HepG2 (cell line): ENCODE data around the gene TPST2. TPM values are rescaled to one million over a fixed set of nuclear protein-coding genes. Genes with fewer than 3 reads are reported as not detected.
A peak's percentile ranks its signal among the peaks of the same experiment; 100 is the strongest.

Experiments used
- BCL6 ChIP-seq: IDR thresholded peaks from 2 replicates; pipeline ENCODE4 v1.6.1; 2016; ENCODE audit warnings: missing genetic modification reagents, missing compliant biosample characterization
- EHMT2 ChIP-seq: fragments of 200-600 bp; sonication (generic); IDR thresholded peaks from 2 replicates; pipeline ENCODE4 v1.7.0; 2017; ENCODE audit warnings: antibody characterized with exemption, low read depth, low read length, borderline replicate concordance
- EP300 ChIP-seq, 3 experiments: sonication (generic) in 1 of 3; formaldehyde crosslinking in 1 of 3; IDR thresholded peaks; 2 replicates each; pipeline versions ENCODE4 v1.5.1 to v1.6.1; 2011 to 2020; ENCODE audit warnings: low read depth in 2 of 3, low read length in 2 of 3, borderline replicate concordance in 1 of 3, improper control_type of control experiment in 1 of 3, mild to moderate bottlenecking in 1 of 3, missing genetic modification reagents in 1 of 3, moderate library complexity in 1 of 3
- GATAD1 ChIP-seq: IDR thresholded peaks from 2 replicates; pipeline ENCODE4 v1.6.1; 2016; ENCODE audit warnings: missing genetic modification reagents, missing compliant biosample characterization
- KDM5B ChIP-seq: sonication (generic); formaldehyde crosslinking; IDR thresholded peaks from 2 replicates; pipeline ENCODE4 v1.4.0; 2020; ENCODE audit warnings: missing genetic modification reagents, mild to moderate bottlenecking, borderline replicate concordance
- PHF20 ChIP-seq: sonication (generic); formaldehyde crosslinking; IDR thresholded peaks from 2 replicates; pipeline ENCODE4 v1.5.0; 2020; ENCODE audit warnings: mild to moderate bottlenecking, missing genetic modification reagents
- RFXANK ChIP-seq: IDR thresholded peaks from 2 replicates; pipeline ENCODE4 v1.6.1; 2016
- RFXAP ChIP-seq: sonication (generic); formaldehyde crosslinking; IDR thresholded peaks from 2 replicates; pipeline ENCODE4 v1.4.0; 2020; ENCODE audit warnings: missing genetic modification reagents, borderline replicate concordance
- SP140L ChIP-seq: sonication (generic); formaldehyde crosslinking; IDR thresholded peaks from 2 replicates; pipeline ENCODE4 v1.4.0; 2020; ENCODE audit warnings: missing genetic modification reagents, borderline replicate concordance
- TCF7 ChIP-seq: sonication (generic); IDR thresholded peaks from 2 replicates; pipeline ENCODE4 v1.6.1; 2016; ENCODE audit warnings: antibody characterized with exemption, low read depth
- TRIM24 ChIP-seq: sonication (generic); formaldehyde crosslinking; IDR thresholded peaks from 2 replicates; pipeline ENCODE4 v1.8.0; 2022; ENCODE audit warnings: mild to moderate bottlenecking, missing genetic modification reagents
- ZKSCAN5 ChIP-seq: sonication (generic); formaldehyde crosslinking; IDR thresholded peaks from 2 replicates; pipeline ENCODE4 v1.5.1; 2020; ENCODE audit warnings: mild to moderate bottlenecking, missing genetic modification reagents
- ZNF138 ChIP-seq: sonication (generic); formaldehyde crosslinking; IDR thresholded peaks from 2 replicates; pipeline ENCODE4 v1.5.0; 2020; ENCODE audit warnings: mild to moderate bottlenecking, low read depth, missing genetic modification reagents
- ZNF501 ChIP-seq: sonication (generic); formaldehyde crosslinking; IDR thresholded peaks from 2 replicates; pipeline ENCODE4 v1.5.1; 2020; ENCODE audit warnings: mild to moderate bottlenecking, moderate library complexity, missing genetic modification reagents
- ZNF543 ChIP-seq: sonication (generic); formaldehyde crosslinking; IDR thresholded peaks from 2 replicates; pipeline ENCODE4 v1.4.0; 2020; ENCODE audit warnings: mild to moderate bottlenecking, missing genetic modification reagents
- ZNF572 ChIP-seq: sonication (generic); formaldehyde crosslinking; IDR thresholded peaks from 2 replicates; pipeline ENCODE4 v1.5.1; 2020; ENCODE audit warnings: mild to moderate bottlenecking, missing genetic modification reagents
- ZNF652 ChIP-seq: IDR thresholded peaks from 2 replicates; pipeline ENCODE4 v1.6.1; 2016; ENCODE audit warnings: low read depth, borderline replicate concordance
- ZNF674 ChIP-seq: sonication (generic); formaldehyde crosslinking; IDR thresholded peaks from 2 replicates; pipeline ENCODE4 v1.5.0; 2020; ENCODE audit warnings: low read depth, mild to moderate bottlenecking, missing genetic modification reagents
- polyA plus RNA-seq, 8 experiments: library from polyadenylated mRNA; depleted of rRNA in 3 of 8; stranded (reverse) in 7 of 8; unstranded in 1 of 8; fragments of >200 nt; fragmentation: Illumina TruSeq in 4 of 8; extraction: Trizol in 4 of 8; gene quantifications; 2 replicates each; pipeline versions ENCODE4 v1.2.1 to v1.2.3, GENCODE V29; 2011 to 2016; ENCODE audit warnings: low read depth in 4 of 8, missing spikeins in 1 of 8, mixed read lengths in 1 of 8; ENCODE audit not compliant: insufficient read depth in 1 of 8
- total RNA-seq, 5 experiments: library from RNA; depleted of rRNA; stranded (reverse); fragments of >200 nt; fragmentation: Illumina TruSeq; extraction: Trizol; gene quantifications; 2 replicates each; pipeline ENCODE4 v1.2.3, GENCODE V29; 2016; ENCODE audit warnings: low read depth in 1 of 5
- TF ChIP-seq, protein P1 (sequence below): IDR thresholded peaks from 2 replicates; pipeline ENCODE4 v1.6.1; 2016; ENCODE audit warnings: low read depth, borderline replicate concordance
- TF ChIP-seq, protein P2 (sequence below): sonication (generic); formaldehyde crosslinking; IDR thresholded peaks from 2 replicates; pipeline ENCODE4 v1.4.0; 2020; ENCODE audit warnings: low read depth, missing genetic modification reagents
- TF ChIP-seq, protein P3 (sequence below): sonication (generic); formaldehyde crosslinking; conservative IDR thresholded peaks from 2 replicates; pipeline ENCODE4 v1.4.0; 2020; ENCODE audit warnings: missing genetic modification reagents
- TF ChIP-seq, protein P4 (sequence below): sonication (generic); formaldehyde crosslinking; IDR thresholded peaks from 2 replicates; pipeline ENCODE4 v1.4.0; 2020; ENCODE audit warnings: mild to moderate bottlenecking, missing genetic modification reagents, borderline replicate concordance

Gene TPST2
- total and polyA plus RNA-seq, 2 of the 13 experiments (the other 11 are each of a cell fraction or from before 2014, with no cell fraction given), result 15.2 to 23.8 TPM

DNA sequence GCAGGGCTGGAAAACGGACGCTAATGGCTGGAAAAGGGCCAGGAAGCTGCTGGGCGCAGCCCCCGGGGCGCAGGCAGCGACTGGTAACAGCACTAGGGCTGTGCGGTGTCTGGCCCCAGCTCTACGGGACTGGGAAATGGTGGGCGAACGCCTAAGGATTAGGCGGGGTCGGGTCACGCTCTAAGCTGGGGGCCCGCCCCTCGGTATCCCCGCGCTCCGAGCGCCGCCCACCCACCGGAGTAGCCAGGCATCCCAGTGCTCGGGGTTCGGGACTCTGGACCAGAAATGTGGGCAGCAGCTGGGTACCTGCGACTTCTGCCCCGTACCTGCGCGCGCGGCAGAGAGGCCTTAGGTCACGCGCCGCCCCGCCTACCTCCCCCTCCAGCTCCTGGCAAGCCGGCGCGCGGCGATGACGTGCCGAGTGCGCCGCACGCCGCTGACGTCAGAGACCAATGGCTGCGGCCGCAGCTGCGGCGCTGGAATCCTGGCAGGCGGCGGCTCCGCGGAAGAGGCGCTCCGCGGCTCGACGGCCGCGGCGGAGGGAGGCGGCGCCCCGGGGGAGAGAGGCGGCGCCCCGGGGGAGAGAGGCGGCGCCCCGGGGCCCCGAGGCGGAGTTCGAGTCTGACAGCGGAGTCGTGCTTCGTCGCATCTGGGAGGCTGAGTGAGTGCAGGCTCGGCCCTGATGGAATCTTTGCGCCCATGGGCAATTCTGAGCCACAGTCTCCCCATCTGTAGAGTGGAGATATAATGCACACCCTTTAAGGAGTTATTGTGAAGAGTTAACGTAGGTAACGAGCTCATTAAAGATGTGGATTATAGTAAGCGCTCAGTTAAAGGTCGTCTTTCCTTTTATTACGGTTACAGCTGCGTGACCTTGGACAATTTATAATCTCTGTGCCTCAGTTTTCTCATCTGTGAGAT, 106.2 kb downstream of the TPST2 start, which contains the start of the genes HPS4 and SRRD (continued):
- TF ChIP-seq SP140L (CRISPR knock-in tag), result no peak
- TF ChIP-seq BCL6 (CRISPR knock-in tag), result peak; percentile 48; the same call in 1 of the 2 replicates
- TF ChIP-seq KDM5B (CRISPR knock-in tag), result peak; percentile 91
- TF ChIP-seq ZNF572 (CRISPR knock-in tag), result no peak
- peak; percentile 80; the same call in 1 of the 2 replicates for TF ChIP-seq RFXAP (CRISPR knock-in tag)
- TF ChIP-seq EP300 (IDR thresholded peaks at IDR 0.05; ENCODE audit: low read depth in 2 of 2, low read length in 2 of 2), result 0 out of 4 replicates have a peak, but pooled peaks of 1 of the 2 experiments have one; percentile 9
- 0 out of 2 replicates have a peak, but pooled peaks have one; percentile 30 for TF ChIP-seq EP300 (CRISPR knock-in tag; IDR thresholded peaks at IDR 0.05; ENCODE audit: borderline replicate concordance)
- TF ChIP-seq, protein P1, sequence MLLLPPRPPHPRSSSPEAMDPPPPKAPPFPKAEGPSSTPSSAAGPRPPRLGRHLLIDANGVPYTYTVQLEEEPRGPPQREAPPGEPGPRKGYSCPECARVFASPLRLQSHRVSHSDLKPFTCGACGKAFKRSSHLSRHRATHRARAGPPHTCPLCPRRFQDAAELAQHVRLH (CRISPR knock-in tag), result peak; percentile 77; the same call in 1 of the 2 replicates
- no peak for TF ChIP-seq TCF7
- no peak for TF ChIP-seq TRIM24
- TF ChIP-seq ZNF501 (CRISPR knock-in tag), result peak; percentile 92
- TF ChIP-seq, protein P2, sequence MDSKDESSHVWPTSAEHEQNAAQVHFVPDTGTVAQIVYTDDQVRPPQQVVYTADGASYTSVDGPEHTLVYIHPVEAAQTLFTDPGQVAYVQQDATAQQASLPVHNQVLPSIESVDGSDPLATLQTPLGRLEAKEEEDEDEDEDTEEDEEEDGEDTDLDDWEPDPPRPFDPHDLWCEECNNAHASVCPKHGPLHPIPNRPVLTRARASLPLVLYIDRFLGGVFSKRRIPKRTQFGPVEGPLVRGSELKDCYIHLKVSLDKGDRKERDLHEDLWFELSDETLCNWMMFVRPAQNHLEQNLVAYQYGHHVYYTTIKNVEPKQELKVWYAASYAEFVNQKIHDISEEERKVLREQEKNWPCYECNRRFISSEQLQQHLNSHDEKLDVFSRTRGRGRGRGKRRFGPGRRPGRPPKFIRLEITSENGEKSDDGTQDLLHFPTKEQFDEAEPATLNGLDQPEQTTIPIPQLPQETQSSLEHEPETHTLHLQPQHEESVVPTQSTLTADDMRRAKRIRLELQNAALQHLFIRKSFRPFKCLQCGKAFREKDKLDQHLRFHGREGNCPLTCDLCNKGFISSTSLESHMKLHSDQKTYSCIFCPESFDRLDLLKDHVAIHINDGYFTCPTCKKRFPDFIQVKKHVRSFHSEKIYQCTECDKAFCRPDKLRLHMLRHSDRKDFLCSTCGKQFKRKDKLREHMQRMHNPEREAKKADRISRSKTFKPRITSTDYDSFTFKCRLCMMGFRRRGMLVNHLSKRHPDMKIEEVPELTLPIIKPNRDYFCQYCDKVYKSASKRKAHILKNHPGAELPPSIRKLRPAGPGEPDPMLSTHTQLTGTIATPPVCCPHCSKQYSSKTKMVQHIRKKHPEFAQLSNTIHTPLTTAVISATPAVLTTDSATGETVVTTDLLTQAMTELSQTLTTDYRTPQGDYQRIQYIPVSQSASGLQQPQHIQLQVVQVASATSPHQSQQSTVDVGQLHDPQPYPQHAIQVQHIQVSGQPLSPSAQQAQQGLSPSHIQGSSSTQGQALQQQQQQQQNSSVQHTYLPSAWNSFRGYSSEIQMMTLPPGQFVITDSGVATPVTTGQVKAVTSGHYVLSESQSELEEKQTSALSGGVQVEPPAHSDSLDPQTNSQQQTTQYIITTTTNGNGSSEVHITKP, result peak; percentile 55; the same call in 1 of the 2 replicates
- TF ChIP-seq, protein P3, sequence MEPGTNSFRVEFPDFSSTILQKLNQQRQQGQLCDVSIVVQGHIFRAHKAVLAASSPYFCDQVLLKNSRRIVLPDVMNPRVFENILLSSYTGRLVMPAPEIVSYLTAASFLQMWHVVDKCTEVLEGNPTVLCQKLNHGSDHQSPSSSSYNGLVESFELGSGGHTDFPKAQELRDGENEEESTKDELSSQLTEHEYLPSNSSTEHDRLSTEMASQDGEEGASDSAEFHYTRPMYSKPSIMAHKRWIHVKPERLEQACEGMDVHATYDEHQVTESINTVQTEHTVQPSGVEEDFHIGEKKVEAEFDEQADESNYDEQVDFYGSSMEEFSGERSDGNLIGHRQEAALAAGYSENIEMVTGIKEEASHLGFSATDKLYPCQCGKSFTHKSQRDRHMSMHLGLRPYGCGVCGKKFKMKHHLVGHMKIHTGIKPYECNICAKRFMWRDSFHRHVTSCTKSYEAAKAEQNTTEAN (CRISPR knock-in tag), result peak; percentile 16; the same call in 1 of the 2 replicates
- peak; percentile 83; the same call in 1 of the 2 replicates for TF ChIP-seq ZNF138 (CRISPR knock-in tag)
- TF ChIP-seq GATAD1, result peak; percentile 98
- no peak for TF ChIP-seq RFXANK
- no peak for TF ChIP-seq EHMT2
- no peak for TF ChIP-seq ZNF674
- no peak for TF ChIP-seq ZKSCAN5
- peak; percentile 96 for TF ChIP-seq PHF20 (CRISPR knock-in tag)
- TF ChIP-seq ZNF652 (CRISPR knock-in tag), result 0 out of 2 replicates have a peak, but pooled peaks have one; percentile 22
- peak; percentile 34; the same call in 1 of the 2 replicates for TF ChIP-seq ZNF543 (CRISPR knock-in tag)
- TF ChIP-seq, protein P4, sequence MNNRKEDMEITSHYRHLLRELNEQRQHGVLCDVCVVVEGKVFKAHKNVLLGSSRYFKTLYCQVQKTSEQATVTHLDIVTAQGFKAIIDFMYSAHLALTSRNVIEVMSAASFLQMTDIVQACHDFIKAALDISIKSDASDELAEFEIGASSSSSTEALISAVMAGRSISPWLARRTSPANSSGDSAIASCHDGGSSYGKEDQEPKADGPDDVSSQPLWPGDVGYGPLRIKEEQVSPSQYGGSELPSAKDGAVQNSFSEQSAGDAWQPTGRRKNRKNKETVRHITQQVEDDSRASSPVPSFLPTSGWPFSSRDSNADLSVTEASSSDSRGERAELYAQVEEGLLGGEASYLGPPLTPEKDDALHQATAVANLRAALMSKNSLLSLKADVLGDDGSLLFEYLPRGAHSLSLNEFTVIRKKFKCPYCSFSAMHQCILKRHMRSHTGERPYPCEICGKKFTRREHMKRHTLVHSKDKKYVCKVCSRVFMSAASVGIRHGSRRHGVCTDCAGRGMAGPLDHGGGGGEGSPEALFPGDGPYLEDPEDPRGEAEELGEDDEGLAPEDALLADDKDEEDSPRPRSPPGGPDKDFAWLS (CRISPR knock-in tag), result no peak
